GM21390 (cell line): Measurements from ENCODE around the gene MST1R.
"Not testable (repeated sequence)": the region's sequence is repeated elsewhere in the genome, so short reads cannot be mapped to it uniquely, and the experiment has no call there.

ENCODE experiments used
- ATAC-seq: cut with Tn5 transposase; IDR thresholded peaks from one replicate; pipeline ENCODE4 v1.9.1; 2021; ENCODE audit not compliant: unreplicated experiment

Gene MST1R

DNA sequence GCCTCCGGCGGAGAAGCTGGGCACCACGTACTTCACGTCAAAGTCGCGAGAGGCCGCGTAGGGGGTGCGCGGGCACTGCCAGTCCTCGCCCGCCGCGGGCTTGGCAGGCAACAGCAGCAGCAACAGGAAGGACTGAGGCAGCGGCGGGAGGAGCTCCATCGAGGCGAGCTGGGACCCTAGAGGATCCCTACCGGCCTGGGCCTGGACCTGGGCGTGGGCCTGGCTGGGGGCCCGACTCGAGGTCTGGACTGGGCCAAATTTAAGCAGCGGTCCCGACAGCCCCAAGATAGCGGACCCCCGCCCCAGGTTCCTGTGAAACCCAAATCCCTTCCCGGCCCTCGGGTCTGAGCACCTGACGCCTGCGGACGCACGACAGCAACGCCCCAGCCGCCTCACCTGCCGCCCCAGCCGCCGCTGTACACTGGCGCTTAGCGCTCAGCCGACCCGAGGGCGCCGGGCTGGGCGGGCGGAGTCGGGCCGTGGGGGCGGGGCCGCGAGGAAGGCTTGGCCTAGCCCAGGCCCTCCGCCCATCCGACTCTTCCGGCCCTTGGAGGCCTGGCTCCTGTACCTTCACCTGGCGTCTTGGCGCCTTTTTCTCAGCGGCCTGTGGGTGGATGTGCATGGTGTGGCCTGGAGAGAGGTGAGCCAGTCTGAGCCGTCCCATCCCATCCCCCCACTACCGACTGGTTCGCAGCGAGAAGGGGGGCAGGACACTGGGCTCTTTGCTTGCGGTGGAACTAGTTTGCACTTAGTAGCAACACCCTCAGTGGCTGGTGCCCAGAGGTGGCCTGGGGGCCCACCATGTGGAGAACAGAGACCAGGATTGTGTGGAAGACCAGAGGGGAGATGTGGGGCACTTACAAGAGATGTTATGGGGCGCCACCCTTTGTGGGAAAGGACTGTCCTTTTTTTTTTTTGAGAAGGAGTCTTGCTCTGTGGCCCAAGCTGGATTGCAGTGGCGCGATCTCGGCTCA lies at the start of gene MST1R:
TSS of gene MST1R (minus strand) at position 423 of the 974 bp plus-strand sequence. CDS start at position 159, 264 bp downstream.
- peak; percentile 72 for ATAC-seq

DNA sequence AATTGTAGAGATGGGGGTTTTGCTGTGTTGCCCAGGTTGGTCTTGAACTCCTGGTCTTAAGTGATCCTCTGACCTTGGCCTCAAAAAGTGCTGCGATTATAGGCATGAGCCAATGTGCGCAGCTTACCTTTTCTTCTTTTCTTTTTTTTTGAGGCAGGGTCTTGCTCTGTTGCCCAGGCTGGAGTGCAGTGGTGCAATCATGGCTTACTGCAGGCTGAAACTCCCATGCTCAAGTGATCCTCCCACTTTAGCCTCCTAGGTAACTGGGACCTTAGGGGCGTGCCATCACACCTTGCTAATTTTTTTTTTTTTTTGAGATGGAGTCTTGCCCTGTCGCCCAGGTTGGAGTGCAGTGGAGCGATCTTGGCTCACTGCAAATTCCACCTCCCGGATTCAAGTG lies 49.3 kb upstream of the MST1R start:
- ATAC-seq, result no peak

DNA sequence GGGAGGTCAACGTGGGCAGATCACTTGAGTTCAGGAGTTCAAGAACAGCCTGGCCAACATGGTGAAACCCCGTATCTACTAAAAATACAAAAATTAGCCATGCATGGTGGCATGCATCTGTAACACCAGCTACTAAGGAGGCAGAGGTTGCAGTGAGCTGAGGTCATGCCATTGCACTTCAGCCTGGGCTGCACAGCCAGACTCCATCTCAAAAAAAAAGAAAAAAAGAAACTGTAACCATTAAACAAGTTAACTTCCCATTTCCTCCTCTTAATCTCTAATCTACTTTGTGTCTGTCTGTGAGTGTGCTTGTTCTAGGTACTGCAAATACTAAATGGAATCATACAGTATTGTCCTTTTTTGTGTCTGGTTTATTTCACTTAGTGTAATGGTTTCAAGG lies 39.0 kb upstream of the MST1R start:
- no peak for ATAC-seq

DNA sequence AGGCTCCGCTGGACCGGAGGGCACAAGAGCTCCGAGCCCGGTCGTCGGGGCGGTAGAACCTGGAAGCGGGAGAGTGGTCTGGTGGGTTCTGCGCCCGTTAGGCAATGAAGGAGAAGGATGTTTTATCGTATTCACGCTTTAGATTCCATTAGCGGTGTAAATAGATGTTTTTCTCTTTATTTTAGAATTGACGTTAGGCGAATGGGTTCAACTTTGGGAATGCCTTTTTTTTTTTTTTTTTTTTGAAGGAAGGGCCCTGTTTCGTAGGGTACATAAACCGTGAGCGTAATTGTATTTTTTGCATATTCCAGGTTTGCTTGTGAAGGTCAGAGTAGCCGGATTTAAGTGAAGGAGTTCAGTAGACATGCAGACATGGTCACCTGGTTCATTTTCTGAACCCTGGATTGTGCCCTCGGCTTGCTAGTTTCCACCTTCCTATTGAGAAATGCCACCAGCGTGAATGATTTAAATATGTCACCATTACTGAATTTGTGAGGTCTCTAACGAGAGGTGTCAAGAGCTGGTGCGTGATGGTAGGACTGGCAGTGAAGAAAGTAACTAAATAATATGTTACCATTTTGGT lies 37.1 kb upstream of the MST1R start:
- no peak for ATAC-seq

- ATAC-seq, result peak; percentile 90
Observed at GRCh38 chr3:49939858-49940666, 36.4 kb upstream of the MST1R start, which contains the start of gene RBM6. Gene RBM6 (plus strand): TSS chr3:49940150. CDS start chr3:49962642, 22,492 bp downstream.

GRCh38 chr3:49937090-49937489 lies 33.4 kb upstream of the MST1R start:
- ATAC-seq, result no peak

DNA sequence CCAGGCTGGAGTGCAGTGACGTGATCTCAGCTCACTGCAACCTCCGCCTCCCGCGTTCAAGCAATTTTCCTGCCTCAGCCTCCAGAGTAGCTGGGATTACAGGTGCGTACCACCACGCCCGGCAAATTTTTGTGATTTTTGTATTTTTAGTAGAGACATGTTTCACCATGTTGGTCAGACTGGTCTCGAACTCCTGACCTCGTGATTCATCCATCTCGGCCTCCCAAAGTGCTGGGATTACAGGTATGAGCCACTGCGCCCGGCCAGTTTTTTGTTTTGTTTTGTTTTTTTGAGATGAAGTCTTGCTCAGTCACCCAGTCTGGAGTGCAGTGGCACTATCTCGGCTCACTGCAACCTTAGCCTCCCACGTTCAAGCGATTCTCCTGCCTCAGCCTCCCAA lies 28.6 kb upstream of the MST1R start:
- not testable (repeated sequence) for ATAC-seq

DNA sequence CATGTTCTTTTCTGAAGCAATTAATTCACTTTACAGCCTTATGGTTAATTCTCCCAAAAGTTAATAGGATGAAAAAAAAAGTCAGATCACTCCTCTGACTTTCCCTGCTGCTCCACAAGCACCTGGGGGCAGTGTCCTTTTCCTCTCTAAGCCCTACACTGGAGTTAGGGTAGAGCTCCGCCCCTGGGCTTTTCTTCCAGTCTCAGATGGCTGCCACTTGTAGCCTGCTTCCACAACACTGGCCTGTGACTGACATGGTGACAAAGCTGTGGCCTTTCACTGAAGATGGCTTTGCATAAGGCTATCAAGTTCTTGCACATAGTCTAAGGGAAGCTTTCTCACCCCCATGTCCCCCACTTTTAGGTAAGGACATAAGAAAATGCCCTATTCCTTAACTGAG lies 27.2 kb upstream of the MST1R start:
- no peak for ATAC-seq

DNA sequence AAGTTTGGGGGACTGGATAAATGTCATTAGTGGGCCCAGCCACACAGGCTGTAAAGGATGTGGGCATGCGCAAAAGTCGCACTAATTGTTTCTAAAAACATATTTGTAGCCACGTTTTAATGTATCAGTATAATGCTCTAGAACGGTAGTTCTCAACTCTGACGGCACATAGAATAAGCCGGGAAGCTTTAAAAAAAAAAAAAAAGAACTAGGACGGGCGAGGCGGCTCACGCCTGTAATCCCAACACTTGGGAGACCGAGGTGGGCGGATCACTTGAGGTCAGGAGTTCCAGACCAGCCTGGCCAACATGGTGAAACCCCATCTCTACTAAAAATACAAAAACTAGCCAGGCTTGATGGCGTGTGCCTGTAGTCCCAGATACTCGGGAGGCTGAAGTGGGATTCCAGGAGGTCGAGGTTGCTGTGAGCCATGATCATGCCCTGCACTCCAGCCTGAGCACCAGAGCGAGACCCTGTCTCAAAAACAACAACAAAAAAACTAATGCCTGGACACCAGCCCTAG lies 26.6 kb upstream of the MST1R start:
- ATAC-seq, result no peak

DNA sequence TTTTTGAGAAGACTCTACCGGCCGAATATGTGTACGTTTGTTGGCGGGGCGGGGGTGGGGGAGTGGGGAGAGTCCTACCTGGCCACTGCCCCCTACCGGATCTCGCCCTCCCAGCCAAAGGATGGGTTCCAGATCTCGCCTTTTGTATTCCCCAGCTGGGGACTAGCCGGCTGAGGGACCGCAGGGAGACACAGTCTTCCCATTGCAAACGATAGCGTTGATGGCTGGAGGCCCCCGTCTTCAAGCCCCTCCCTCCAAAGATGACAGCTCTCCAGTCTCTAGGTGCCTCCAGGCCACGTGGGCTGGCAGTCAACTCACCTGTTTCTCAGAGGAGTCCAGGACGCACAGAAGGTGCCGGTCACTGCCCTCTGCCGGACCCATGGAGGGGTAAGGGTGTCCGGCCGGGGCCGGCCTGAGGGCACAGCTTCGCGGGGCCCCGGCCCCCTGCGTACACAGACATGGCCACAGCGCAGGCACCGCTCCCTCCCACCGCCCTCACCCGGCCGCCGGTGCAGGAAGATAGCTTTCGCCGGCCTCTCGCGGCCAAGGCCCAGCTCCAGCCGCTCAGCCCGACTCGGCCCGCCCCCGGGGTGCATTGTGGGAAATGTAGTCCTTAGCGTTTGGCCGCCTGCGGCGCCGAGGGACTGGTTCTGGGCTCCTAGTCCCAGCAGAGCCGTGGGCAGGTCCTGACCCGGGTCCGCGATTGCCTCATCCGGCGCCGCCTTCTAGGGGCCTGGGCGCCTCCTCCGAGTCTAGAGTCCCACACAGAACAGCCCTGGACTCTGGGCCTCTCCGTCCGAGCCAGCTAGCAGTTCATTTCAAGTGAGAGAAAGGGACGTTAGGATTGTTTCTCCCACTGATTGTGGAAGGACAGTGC lies 25.9 kb upstream of the MST1R start, which contains the start of gene MON1A:
TSS of gene MON1A (minus strand) at position 521 of the 877 bp plus-strand sequence. CDS start 16,465 bp downstream, outside the sequence.
- peak; percentile 92 for ATAC-seq

GRCh38 chr3:49928481-49929017 lies 24.9 kb upstream of the MST1R start:
- no peak for ATAC-seq

DNA sequence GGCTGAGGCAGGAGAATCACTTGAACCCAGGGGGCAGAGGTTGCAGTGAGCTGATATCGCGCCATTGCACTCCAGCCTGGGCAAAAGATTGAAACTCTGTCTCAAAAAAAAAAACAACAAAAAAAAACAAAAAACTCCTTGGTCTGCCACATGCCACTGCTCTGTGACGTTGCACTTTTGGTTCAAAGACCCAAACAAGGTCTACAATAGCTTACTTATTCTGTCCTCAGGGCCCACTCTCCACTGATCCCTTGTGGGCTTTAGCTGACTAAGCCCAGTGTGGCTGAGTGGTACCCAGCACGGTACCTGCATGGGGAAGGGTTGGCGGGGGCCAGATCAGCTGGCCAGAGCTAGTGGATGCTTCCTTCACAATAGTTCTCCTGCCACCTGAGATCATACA lies 24.1 kb upstream of the MST1R start:
- ATAC-seq, result no peak

- no peak for ATAC-seq
Observed at GRCh38 chr3:49926117-49926728, 22.6 kb upstream of the MST1R start.

DNA sequence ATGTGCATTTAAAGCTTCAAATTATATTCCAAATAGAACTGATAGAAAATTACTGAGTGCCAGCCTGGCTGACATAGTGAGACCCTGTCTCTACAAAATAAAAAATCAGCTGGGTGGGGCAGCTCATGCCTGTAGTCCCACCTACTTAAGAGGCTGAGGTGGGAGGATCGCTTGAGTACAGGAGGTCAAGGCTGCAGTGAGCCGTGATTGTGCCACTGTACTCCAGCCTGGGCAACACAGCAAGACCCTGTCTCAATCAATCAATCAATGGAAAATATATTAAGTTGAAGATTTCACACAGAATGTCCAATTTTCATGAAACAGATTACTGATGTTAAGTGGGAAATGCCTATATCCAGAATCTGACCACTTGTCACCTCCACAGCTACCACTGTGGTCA lies 21.8 kb upstream of the MST1R start:
- no peak for ATAC-seq

GRCh38 chr3:49924683-49925082 lies 21.0 kb upstream of the MST1R start:
- no peak for ATAC-seq

DNA sequence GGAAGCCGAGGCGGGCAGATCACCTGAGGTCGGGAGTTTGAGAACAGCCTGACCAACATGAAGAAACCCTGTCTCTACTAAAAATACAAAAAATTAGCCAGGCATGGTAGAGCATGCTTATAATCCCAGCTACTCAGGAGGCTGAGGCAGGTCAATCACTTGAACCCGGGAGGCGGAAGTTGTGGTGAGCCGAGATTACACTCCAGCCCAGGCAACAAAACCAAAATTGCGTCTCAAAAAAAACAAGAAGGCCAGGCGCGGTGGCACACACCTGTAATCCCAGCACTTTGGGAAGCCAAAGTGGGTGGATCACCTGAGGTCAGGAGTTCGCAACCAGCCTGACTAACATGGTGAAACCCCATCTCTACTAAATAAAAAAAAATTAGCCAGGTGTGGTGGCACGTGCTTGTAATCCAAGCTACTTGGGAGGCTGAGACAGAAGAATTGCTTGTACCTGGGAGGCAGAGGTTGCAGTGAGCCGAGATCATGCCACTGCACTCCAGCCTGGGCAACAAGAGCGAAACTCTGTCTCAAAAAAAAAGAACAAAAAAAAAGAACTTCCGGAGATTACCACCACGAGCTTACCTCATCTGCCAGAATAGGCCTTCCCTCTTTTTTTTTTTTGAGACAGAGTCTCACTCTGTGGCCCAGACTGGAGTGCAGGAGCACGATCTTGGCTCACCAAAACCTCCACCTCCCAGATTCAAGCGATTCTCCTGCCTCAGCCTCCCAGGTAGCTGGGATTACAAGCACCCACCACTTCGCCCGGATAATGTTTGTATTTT lies 14.3 kb upstream of the MST1R start:
- not testable (repeated sequence) for ATAC-seq

DNA sequence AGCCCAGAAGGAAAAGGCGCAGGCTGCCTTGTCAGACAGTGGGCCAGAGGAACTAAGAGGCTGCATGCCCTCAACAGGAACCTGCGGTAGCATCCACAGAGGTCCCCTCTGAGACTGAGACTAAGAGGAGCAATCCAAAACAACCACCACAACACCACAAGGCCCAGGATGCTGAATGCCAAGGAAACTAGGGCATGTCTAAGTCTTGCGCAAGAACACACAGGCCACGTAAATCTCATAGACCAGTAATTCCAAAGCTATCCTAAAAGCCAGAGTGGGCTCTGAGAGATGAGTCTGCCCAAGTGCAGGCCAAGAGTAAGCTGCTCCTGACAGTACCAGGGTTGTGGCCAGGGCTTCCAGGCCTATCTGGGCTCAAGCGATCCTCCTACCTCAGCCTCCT lies 13.0 kb upstream of the MST1R start:
- ATAC-seq, result no peak

- no peak for ATAC-seq
Observed at GRCh38 chr3:49914906-49915305, 11.2 kb upstream of the MST1R start.
